GM10266 (cell line): ENCODE results near the gene CSRNP3.

Experiments used
- DNase-seq: peaks from one replicate; pipeline ENCODE4 v3.0.0; 2012; ENCODE audit errors: extremely low spot score
- CTCF ChIP-seq: IDR thresholded peaks from 2 replicates; pipeline ENCODE4 v1.5.1; 2012; ENCODE audit warnings: mild to moderate bottlenecking, low read depth; ENCODE audit not compliant: control insufficient read depth, insufficient read depth; ENCODE audit errors: missing control alignments

Gene CSRNP3

GRCh38 chr2:165432234-165432966 lies 37.1 kb upstream of the CSRNP3 start:
- TF ChIP-seq CTCF: no peak
- DNase-seq: no peak

DNA sequence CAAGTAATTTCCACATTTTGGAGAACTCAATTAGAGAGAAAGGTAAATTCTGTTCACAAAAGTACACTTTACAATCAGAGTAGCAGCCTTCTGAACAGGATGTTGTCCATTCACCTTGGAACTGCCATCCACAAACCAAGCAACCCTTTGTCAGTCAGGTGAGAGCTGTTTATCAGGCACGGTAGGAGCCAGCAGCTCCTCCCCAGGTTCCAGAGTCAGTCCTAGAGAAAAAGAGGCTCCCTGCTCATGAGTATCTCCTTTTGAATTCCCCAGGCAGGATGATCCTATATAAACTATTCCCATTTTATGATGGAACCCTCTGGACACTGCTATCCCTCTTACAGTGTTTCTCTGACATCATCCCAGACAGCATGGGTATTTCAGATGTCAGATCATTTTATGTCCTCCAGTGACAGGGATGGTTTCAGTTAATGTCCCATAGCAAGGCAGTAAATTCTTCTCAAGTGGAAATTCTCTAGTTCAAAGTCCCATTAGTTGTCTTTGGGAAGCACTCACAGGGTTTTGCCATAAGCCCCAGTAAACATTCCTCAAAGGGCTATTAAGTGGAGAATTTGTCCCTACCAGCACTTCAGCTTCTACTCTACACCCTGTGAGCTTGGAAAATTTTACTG lies 34.5 kb upstream of the CSRNP3 start:
- no peak for DNase-seq
- no peak for TF ChIP-seq CTCF

- no peak for TF ChIP-seq CTCF
- DNase-seq: no peak
Measured at GRCh38 chr2:165435611-165436010, 33.9 kb upstream of the CSRNP3 start.

DNA sequence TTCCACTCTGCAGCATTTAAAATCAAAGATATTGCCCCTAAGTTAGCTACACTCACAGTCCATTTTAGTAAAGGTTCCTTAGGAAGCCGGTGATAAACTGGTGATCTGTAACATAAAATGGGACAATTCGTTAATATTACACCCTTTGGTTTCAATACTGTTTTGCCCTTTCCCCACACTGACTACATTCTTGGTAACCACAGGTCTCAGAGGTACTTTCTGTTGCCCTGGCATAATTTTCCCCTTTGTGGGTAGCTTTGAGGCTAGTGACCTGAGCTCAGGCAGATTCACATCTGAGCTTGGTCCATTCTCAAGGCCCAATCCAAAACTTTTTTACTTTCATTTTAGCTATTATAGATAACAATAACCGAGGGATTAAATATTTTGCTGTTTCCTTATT lies 32.9 kb upstream of the CSRNP3 start:
- no peak for TF ChIP-seq CTCF
- DNase-seq: no peak

DNA sequence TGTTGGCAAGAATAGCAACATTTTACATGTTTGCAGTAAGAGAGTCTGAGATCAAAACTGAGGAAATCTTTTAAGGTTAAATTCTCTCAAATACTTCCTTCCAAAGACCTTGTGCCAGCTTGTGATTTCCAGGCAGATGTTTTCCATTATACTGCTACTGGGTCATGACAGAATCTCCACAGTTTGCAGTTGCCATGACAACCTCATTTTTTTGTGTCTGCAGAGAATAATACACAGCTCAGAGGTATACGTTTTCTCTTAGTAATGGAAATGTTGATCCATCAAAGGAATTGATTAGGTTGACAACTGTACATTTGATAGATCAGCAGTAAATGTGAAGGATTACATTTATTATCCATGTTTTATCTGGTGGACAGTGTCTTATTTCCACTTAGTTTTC lies 29.1 kb upstream of the CSRNP3 start:
- DNase-seq: no peak
- no peak for TF ChIP-seq CTCF

DNA sequence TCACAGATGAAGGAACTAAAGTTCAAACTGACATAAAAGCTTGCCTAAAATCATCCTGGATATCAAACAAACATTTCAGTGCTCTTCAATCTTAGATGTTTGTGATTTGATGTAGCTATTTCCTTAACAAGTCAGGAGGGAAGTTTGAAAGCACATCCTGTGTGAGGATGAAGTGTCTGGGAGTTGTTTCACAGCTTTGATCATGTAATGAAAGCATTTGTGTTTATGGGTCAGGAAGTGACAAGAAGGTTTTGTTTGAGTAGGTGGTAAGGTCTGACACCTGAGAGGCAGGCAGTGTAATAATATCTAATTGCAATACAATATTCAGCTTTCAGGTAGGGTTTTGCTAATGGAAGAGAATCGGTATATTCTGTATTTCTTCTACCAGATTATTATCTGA lies 26.0 kb upstream of the CSRNP3 start:
- DNase-seq: no peak
- no peak for TF ChIP-seq CTCF

DNA sequence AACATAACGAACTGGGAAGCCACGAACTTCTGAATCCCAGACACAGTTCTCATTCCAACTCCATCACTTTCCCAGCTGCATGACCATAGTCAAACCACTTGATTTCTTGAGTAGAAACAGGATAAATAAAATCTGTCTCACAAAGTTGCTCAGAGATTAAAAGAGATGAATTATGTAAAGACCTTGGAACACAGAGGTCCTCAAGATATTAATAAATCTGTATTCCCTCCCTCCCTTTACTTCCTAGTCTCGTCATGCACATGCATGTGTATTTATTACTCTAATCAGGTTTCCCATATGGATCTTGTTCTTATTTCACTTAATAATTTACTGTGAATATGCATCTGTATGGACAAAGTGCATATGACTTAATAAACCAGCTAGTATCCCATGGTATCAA lies 21.1 kb upstream of the CSRNP3 start:
- no peak for DNase-seq
- TF ChIP-seq CTCF: no peak
